Kidney tubule cell (primary cell): ENCODE data around the gene EML1.
A peak's percentile ranks its signal among the peaks of the same experiment; 100 is the strongest.

Source experiments
- DNase-seq: peaks from one replicate; pipeline ENCODE4 v3.0.0-alpha.2; 2018; ENCODE audit warnings: low spot score

The EML1 gene

DNA sequence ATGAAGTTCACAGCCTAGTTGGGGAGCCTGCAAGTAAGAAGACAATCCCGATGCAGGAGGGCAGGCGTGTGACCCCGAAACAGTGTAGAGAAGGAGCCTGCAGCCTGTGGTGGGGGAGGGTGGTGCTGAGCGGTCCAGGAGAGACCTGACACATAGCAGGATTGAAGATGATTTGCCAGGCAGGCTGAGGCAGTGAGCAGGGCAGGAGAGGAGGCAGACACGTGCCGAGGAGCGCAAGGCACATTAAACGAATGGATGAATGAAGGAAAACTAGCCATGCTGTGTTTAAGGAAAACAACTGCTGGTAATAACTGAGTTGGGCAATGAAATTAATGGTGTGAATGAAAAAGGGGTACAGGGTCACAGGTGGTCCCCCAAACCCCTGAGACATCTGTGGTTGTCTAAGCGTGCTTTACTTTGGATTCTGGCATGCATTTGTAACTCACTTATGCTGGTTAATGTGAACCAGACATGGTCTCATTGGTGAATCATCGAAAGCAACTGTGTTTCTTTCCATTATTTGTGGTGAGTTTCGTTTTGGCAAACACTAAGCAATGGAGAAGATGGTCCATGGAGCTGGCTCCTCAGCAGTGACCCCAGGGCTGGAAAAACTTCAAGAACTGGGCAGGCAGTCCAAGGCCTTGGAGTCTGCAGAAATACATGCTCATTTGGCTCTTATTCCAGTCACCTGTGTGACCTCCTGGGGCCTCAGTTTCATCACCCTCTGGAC is 175.1 kb downstream of the EML1 start:
- DNase-seq: peak; percentile 62

GRCh38 chr14:99968941-99969340 is 175.7 kb downstream of the EML1 start:
- no peak for DNase-seq

DNA sequence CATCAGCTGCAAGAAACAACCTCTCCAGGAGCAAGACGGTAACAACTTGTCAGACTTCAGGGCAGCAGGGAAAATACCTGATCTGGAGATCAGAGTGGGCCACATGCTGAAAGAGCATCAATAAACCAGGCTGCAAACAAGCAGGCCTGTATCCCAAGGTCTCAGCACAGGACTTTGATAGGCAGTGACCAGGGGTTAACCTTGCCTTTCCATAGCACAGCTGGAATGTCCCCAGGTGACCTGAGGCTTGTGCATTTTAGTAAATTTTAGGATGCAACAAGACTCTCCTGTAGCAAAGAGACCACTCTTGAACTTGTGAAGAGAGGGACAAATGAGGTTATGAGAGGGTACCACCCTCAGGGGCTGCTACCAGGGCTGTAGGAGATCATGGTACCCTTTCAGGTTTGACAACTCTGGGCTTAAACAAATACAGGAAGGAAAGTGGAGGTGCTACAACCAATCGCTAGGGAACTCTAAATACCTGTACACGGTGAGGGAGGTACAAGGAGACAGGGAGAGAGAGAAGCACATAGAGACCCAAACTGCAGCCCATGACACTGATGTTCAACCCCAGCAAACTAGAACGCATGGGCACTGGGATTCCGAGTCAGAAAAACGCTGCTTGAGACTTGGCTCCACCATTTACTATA is 176.6 kb downstream of the EML1 start:
- DNase-seq: no peak

- DNase-seq: peak; percentile 86
These were observed 178.1 kb downstream of the EML1 start for GRCh38 chr14:99971087-99971940.

DNA sequence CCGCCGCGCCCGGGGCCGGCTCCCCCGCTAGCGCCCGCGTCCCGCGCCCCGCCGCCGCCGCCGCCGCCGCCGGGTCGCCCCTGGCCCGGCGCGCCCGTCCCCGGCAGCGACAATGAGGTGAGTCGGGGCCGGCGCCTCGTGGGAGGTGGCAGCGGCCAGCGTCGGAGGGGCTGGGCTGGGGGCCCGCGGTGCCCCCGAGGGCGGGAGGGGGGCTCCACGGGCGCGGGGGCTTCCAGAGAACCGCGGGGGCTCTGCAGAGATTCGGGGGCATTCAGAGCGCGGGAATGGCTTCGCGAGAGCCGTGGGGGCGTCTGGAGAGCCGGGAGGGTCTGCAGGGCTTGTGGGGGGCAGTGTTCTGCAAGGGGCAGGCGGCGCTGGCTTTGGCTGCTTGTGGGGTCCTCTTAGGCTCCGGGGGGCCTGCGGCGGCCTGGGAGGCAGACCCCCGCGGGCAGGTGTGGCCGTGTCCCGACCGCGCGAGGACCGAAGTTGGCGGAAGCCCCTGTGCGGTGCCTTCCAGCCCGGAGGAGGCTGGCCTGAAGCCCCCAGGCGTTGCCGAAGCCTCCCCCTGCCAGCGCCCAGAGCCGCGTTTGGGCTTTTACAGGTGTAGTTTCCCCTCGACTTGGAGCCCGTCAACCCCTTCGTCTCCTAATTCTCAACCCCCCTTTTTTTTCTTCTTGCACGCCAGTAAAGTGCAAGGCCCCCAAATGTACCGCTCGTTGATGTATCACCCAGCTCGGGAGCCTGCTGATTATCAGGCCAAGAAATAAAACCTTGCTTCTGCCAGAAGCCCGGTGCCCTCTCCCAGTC is 178.9 kb downstream of the EML1 start:
- DNase-seq: no peak

GRCh38 chr14:99972748-99973466 is 179.7 kb downstream of the EML1 start:
- DNase-seq: no peak

DNA sequence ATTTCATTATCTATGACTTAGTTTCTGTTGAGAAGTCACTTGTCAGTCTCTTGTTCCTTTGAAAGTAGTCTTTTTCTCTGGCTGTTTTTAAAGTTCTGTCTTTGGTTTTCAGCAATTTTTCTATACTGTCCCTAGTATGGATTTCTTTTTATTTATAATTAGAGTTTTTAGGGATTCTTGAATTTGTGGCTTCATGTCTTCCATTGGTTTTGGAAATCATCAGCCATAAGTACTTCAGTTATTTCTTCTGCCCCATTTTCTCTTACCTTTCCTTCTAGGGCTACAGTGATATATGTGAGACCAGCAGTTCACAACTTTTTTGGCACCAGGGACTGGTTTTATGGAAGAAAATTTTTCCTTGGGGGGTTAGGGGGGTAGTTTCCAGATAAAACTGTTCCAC is 182.0 kb downstream of the EML1 start:
- DNase-seq: no peak

DNA sequence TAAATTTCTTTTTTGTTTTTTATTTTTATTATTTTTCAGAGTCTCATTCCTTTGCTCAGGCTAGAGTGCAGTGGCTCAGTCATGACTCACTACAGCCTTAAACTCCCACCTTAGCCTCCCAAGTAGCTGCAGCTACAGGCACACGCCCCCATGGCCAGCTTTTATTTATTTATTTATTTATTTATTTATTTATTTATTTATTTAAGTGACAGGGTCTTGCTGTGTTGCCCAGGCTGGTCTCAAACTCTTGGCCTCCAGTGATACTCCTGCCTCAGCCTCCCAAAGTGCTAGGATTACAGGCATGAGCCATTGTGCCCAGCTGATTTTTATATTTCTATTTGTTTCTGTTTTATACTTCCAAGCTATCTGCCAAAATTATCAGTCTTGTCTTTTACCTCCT is 182.8 kb downstream of the EML1 start:
- DNase-seq: no peak

GRCh38 chr14:99976681-99977080 is 183.5 kb downstream of the EML1 start:
- no peak for DNase-seq

DNA sequence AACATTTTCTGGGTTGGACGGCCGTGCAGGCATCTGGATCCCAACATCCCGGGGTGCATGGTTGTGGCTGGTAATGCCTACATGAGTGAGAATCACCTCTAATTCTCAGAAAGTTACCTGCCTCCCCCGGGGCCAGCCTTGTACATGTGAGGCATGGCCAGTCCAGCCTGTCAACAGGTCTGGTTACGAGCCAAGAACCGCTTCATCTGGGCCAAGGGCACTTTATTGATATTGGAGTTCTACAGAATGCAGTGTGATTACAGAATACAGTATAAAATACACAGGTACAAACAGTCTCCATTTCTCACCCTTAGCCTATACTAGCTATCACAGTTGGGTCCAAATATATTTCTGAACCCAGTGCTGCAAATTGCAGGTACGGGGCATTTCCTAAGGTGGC is 187.1 kb downstream of the EML1 start:
- no peak for DNase-seq

DNA sequence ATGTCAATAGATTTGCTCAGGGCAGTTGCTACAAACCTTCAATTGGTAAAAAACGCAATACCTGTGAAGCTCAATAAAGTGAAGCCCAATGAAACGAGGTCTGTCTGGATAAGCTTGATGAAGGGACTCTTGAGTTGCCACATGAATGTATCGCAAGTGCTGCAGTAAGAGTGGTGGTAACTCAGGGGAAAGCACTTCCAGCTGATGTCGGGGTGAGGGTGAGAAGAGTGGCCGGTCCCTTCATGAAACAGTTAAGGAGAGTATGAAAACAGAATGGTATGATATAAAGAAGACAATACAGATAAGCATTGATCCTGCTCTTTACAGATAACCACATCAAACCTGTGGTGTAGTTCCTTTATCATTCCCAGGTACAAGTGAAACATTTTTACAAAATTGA is 188.6 kb downstream of the EML1 start:
- DNase-seq: no peak

- peak; percentile 72 for DNase-seq
These were observed 189.5 kb downstream of the EML1 start for GRCh38 chr14:99982537-99983250.

DNA sequence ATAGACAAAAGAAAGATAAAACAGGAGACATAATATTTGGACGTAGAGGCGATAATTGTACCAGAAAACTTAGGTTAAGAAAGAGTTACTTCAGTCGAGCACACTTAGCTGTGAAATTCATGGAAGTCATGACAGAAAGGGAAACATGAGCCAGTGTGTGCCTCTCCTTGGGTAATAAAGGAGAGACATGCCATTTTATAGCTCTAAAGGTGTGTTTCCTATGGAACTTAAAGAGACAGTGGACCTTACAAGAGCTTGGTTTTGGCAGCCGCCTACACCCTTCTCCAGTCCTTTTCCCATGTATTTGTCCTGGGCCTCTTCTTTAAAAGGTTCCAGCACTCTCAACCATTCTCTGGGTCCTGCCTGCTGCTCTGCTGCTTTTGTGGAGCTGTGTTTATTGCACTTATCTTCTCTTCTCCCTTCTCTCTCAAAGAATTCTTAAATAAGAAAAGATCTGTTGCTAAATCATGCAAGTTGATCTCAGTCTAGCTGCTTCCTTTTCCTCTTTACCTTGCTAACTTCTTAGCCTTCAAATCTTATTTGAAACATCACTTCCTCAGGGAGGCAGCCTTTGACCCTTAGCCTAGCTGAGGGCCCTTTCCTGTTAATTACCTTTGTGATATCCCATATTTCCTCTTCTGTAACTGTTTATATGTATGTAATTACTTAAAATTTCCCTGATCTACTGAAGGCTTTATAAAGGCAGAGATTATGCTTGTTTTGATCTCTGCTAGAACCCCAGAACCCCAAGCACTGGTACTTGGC is 190.2 kb downstream of the EML1 start:
- DNase-seq: no peak

GRCh38 chr14:99984036-99984435 is 190.8 kb downstream of the EML1 start:
- no peak for DNase-seq

DNA sequence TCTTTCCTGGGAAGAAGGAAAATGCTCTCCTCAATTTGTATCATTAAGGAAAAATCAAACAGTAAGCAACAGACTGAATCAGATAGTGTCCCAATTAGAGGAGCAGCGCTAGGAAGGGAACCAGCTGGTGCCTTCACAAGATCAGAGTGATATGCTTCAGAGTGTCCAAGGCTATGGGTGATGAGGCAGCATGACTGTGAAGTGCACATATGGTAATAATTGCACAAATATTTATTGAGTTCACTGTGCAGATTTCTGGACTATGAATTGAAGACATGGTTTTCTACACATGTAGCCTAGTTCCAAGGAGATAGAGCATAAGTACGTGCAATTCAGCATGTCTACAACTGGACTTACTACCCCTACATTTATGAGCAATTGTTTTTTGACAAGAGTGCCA is 193.2 kb downstream of the EML1 start:
- DNase-seq: no peak

- no peak for DNase-seq
These were observed 195.8 kb downstream of the EML1 start for GRCh38 chr14:99989032-99989431.

- DNase-seq: no peak
These were observed 197.3 kb downstream of the EML1 start for GRCh38 chr14:99990268-99991170.

- DNase-seq: no peak
These were observed 198.1 kb downstream of the EML1 start for GRCh38 chr14:99991331-99991730.
